HG03575 (cell line): ENCODE results near the gene SNAPC4.
"Not testable (repeated sequence)": the region's sequence is repeated elsewhere in the genome, so short reads cannot be mapped to it uniquely, and the experiment has no call there.

ENCODE experiments used
- ATAC-seq: cut with Tn5 transposase; IDR thresholded peaks from one replicate; pipeline ENCODE4 v1.9.1; 2021; ENCODE audit not compliant: unreplicated experiment, insufficient number of reproducible peaks, low FRiP score; ENCODE audit errors: extremely low read depth

The SNAPC4 gene

GRCh38 chr9:136434580-136435169 is 34.7 kb upstream of the SNAPC4 start:
- no peak for ATAC-seq

GRCh38 chr9:136433849-136434579 is 34.0 kb upstream of the SNAPC4 start:
- no peak for ATAC-seq

GRCh38 chr9:136433043-136433715 is 33.2 kb upstream of the SNAPC4 start:
- no peak for ATAC-seq

- no peak for ATAC-seq
Measured at GRCh38 chr9:136432591-136432990, 32.6 kb upstream of the SNAPC4 start.

- no peak for ATAC-seq
Measured at GRCh38 chr9:136431782-136432350, 31.9 kb upstream of the SNAPC4 start.

GRCh38 chr9:136430588-136431234 is 30.7 kb upstream of the SNAPC4 start:
- no peak for ATAC-seq

GRCh38 chr9:136429683-136430491 is 29.9 kb upstream of the SNAPC4 start:
- ATAC-seq: no peak

- ATAC-seq: no peak
Measured at GRCh38 chr9:136429075-136429628, 29.2 kb upstream of the SNAPC4 start.

- no peak for ATAC-seq
Measured at GRCh38 chr9:136426787-136427186, 26.8 kb upstream of the SNAPC4 start.

- not testable (repeated sequence) for ATAC-seq
Measured at GRCh38 chr9:136425367-136425766, 25.4 kb upstream of the SNAPC4 start.

- no peak for ATAC-seq
Measured at GRCh38 chr9:136424750-136425362, 24.9 kb upstream of the SNAPC4 start.

GRCh38 chr9:136423432-136424146 is 23.6 kb upstream of the SNAPC4 start:
- ATAC-seq: no peak

- ATAC-seq: no peak
Measured at GRCh38 chr9:136422876-136423275, 22.9 kb upstream of the SNAPC4 start.

GRCh38 chr9:136421791-136422190 is 21.8 kb upstream of the SNAPC4 start:
- ATAC-seq: no peak

GRCh38 chr9:136419092-136419420 is 19.1 kb upstream of the SNAPC4 start:
- no peak for ATAC-seq

- no peak for ATAC-seq
Measured at GRCh38 chr9:136418182-136419091, 18.5 kb upstream of the SNAPC4 start.

- no peak for ATAC-seq
Measured at GRCh38 chr9:136416914-136417313, 16.9 kb upstream of the SNAPC4 start.
